Mammary epithelial cell (primary cell): ENCODE results near the gene MSX2.

ENCODE experiments used
- CTCF ChIP-seq, 2 donors: IDR thresholded peaks in 1 of 2; conservative IDR thresholded peaks in 1 of 2; 2 replicates each; pipeline ENCODE4 v1.5.1; 2011 to 2012; ENCODE audit warnings: inconsistent platforms in 2 of 2, low read length in 2 of 2, mild to moderate bottlenecking in 2 of 2, control low read depth in 1 of 2, low read depth in 1 of 2; ENCODE audit not compliant: insufficient read depth in 1 of 2; ENCODE audit errors: extremely low read depth in 1 of 2
- EZH2 ChIP-seq: IDR thresholded peaks from 2 replicates; pipeline ENCODE4 v1.6.1; 2012; ENCODE audit warnings: low read length, inconsistent platforms, borderline replicate concordance

DNA sequence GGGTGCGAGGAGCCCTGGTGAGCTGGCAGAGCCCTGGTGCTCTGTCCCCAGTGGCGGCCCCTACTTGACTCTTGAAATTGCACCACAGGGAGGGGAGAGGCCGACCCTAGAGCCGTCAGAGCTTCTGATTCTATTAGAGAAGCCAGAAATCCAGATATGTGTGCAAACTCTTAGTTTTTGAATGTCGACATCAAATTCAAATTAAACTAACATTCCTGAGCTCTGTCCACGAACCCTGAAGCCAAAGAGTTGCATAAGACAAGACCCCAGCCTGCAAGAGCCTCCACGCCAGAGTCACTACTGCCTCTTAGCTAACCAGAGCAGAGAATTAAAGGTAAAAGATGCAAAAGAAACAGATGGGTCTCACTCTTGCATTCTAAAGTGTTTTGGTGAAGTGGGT lies 29.8 kb upstream of the MSX2 start:
- TF ChIP-seq CTCF (conservative IDR thresholded peaks at IDR 0.05 in 1 of 2, IDR thresholded peaks at IDR 0.05 in 1 of 2; ENCODE audit: extremely low read depth in 1 of 2, insufficient read depth in 1 of 2, low read depth in 1 of 2, low read length in 2 of 2) (no peak), EZH2 (no peak)
